Caco-2 (cell line): Measurements from ENCODE around the gene CPLX4. TPM values are rescaled to one million over a fixed set of nuclear protein-coding genes. Genes with fewer than 3 reads are reported as not detected.

ENCODE experiments used
- Bru-seq: library from RNA; stranded (reverse); fragments of 400-500 nt; gene quantifications from one replicate; lab custom pipeline; 2021; lab: Mats Ljungman, UMichigan
- BruChase-seq, 2 experiments: library from RNA; stranded (reverse); fragments of 400-500 nt; gene quantifications; one replicate each; lab custom pipeline; 2021; lab: Mats Ljungman, UMichigan
- BruUV-seq: library from RNA; stranded (reverse); fragments of 400-500 nt; replicated peaks from 2 replicates; lab custom pipeline; 2021; lab: Mats Ljungman, UMichigan
- CTCF ChIA-PET: fragments of 300-600 bp; sonication (Branson Sonifier 250); formaldehyde crosslinking; loops from one replicate; lab custom pipeline; 2022; ENCODE audit warnings: antibody characterized with exemption; lab: Charles Lee
- POLR2A ChIA-PET: fragments of 300-600 bp; sonication (Branson Sonifier 250); formaldehyde crosslinking; loops from one replicate; lab custom pipeline; 2022; ENCODE audit warnings: antibody characterized with exemption; lab: Charles Lee
- DNase-seq, 2 experiments: peaks; one replicate each; pipeline versions ENCODE4 v3.0.0 to v3.0.0-alpha.2; 2020 to 2022
- H3K27me3 ChIP-seq: replicated peaks from 2 replicates; pipeline ENCODE4 v1.6.0; 2011; ENCODE audit warnings: low read length; ENCODE audit not compliant: control insufficient read depth, insufficient read depth
- H3K36me3 ChIP-seq: 2 replicates; pipeline ENCODE4 v1.5.1; 2011; ENCODE audit warnings: low read length; ENCODE audit not compliant: control insufficient read depth, insufficient read depth
- H3K4me1 ChIP-seq: fragments of 250-450 bp; sonication (Bioruptor Pico); 2 replicates; pipeline ENCODE4 v1.5.1; 2020; ENCODE audit warnings: mild to moderate bottlenecking
- H3K4me3 ChIP-seq: 2 replicates; pipeline ENCODE4 v1.5.1; 2011; ENCODE audit warnings: low read depth, mild to moderate bottlenecking, control low read depth, low read length
- H3K9me3 ChIP-seq: fragments of 250-450 bp; sonication (Bioruptor Pico); 2 replicates; pipeline ENCODE4 v1.5.1; 2020; ENCODE audit warnings: mild to moderate bottlenecking, moderate library complexity
- H3K27ac Mint-ChIP-seq: one replicate; pipeline ENCODE4 v1.8.0; 2022; ENCODE audit warnings: mixed read lengths; ENCODE audit not compliant: unreplicated experiment
- H3K27me3 Mint-ChIP-seq: one replicate; pipeline ENCODE4 v1.8.0; 2022; ENCODE audit warnings: mixed read lengths; ENCODE audit not compliant: insufficient read depth, unreplicated experiment
- H3K36me3 Mint-ChIP-seq: one replicate; pipeline ENCODE4 v1.8.0; 2022; ENCODE audit warnings: mild to moderate bottlenecking, mixed read lengths; ENCODE audit not compliant: insufficient read depth, unreplicated experiment
- H3K4me1 Mint-ChIP-seq: one replicate; pipeline ENCODE4 v1.8.0; 2022; ENCODE audit warnings: low read depth, mixed read lengths; ENCODE audit not compliant: unreplicated experiment
- H3K4me3 Mint-ChIP-seq: one replicate; pipeline ENCODE4 v1.8.0; 2022; ENCODE audit warnings: mild to moderate bottlenecking, moderate library complexity, mixed read lengths; ENCODE audit not compliant: unreplicated experiment
- H3K9me3 Mint-ChIP-seq: one replicate; pipeline ENCODE4 v1.8.0; 2022; ENCODE audit warnings: mixed read lengths; ENCODE audit not compliant: unreplicated experiment
- CTCF ChIP-seq, 2 experiments: fragments of 200-600 bp in 1 of 2; IDR thresholded peaks; 1 replicate in 1 of 2; 2 replicates in 1 of 2; pipeline versions ENCODE4 v1.5.1 to v1.8.0; 2011 to 2022; ENCODE audit warnings: antibody characterized with exemption in 1 of 2, control low read depth in 1 of 2, inconsistent platforms in 1 of 2, low read depth in 1 of 2, low read length in 1 of 2, mild to moderate bottlenecking in 1 of 2, moderate library complexity in 1 of 2; ENCODE audit not compliant: insufficient read depth in 1 of 2, severe bottlenecking in 1 of 2, unreplicated experiment in 1 of 2
- intact Hi-C: fragments of 100-400 bp; cut with micrococcal nuclease; formaldehyde crosslinking; loops from one replicate; pipeline ENCODE4 v1.10.0; 2022; ENCODE audit not compliant: unreplicated experiment
- long read RNA-seq: library from polyadenylated mRNA; stranded (forward); transcript quantifications from one replicate; pipeline ENCODE4 v2.0.0, GENCODE V29; 2022
- total RNA-seq: library from RNA; stranded (reverse); gene quantifications from 2 replicates; pipeline ENCODE4 v1.2.3, GENCODE V29; 2022

The CPLX4 gene
- total RNA-seq (not detected in 2 replicates), Bru-seq, nascent RNA (percentile 2 among the genes with signal in this experiment), BruChase-seq, experiment 1, labeled RNA remaining after a 2-hour chase (percentile 4 among the genes with signal in this experiment), BruChase-seq, experiment 2, labeled RNA remaining after a 6-hour chase (percentile 10 among the genes with signal in this experiment)
- long read RNA-seq, result 0 reads

GRCh38 chr18:59318460-59319050, at the start of gene CPLX4:
Gene CPLX4, minus strand, starts transcription at chr18:59318649. Its CDS starts 187 bp downstream, at chr18:59318462.
- Histone ChIP-seq H3K4me3 (no peak within 1 kb of the TSS), H3K9me3 (no peaks in the 10 kb centered on the region), H3K4me1 (no peaks in the 10 kb centered on the region), H3K36me3 (no peaks in the 10 kb centered on the region), H3K27me3 (no peaks in the 10 kb centered on the region)
- H3K9me3 Mint-ChIP-seq, result no peaks in the 10 kb centered on the region
- ChIA-PET POLR2A (no interaction called here), CTCF (interaction anchor here (0.6 kb wide), 1 partner anchor 75 kb away, joined by 6 read pairs; no protein-coding TSS in a partner anchor)
- no peak for TF ChIP-seq CTCF (IDR thresholded peaks at IDR 0.05; ENCODE audit: insufficient read depth in 1 of 2, low read depth in 1 of 2, low read length in 1 of 2, severe bottlenecking in 1 of 2, unreplicated experiment in 1 of 2)
- no TSS peak for BruUV-seq
- intact Hi-C loops, result no loop called here
- no peaks in the 10 kb centered on the region for H3K4me1 Mint-ChIP-seq
- no peaks in the 10 kb centered on the region for H3K36me3 Mint-ChIP-seq
- no peaks in the 10 kb centered on the region for H3K27me3 Mint-ChIP-seq
- H3K27ac Mint-ChIP-seq, result no peak within 1 kb of the TSS
- H3K4me3 Mint-ChIP-seq, result no peak within 1 kb of the TSS
- no peak for DNase-seq

GRCh38 chr18:59360381-59360780, 41.9 kb upstream of the CPLX4 start:
- ChIA-PET POLR2A (no interaction called here), CTCF (no interaction called here)
- Histone ChIP-seq H3K9me3 (no peaks in the 10 kb centered on the region), H3K27me3 (no peaks in the 10 kb centered on the region), H3K36me3 (no peaks in the 10 kb centered on the region), H3K4me1 (no peaks in the 10 kb centered on the region), H3K4me3 (no peak overlapping the region)
- no TSS peak for BruUV-seq
- intact Hi-C loops, result no loop called here
- no peak for TF ChIP-seq CTCF (IDR thresholded peaks at IDR 0.05; ENCODE audit: insufficient read depth in 1 of 2, low read depth in 1 of 2, low read length in 1 of 2, severe bottlenecking in 1 of 2, unreplicated experiment in 1 of 2)
- no peak for DNase-seq
- Mint-ChIP-seq H3K36me3 (no peaks in the 10 kb centered on the region), H3K27ac (no peak overlapping the region), H3K4me1 (no peaks in the 10 kb centered on the region), H3K9me3 (no peaks in the 10 kb centered on the region), H3K27me3 (no peaks in the 10 kb centered on the region), H3K4me3 (no peak overlapping the region)

GRCh38 chr18:59359576-59359952, 41.1 kb upstream of the CPLX4 start:
- ChIA-PET POLR2A (no interaction called here), CTCF (no interaction called here)
- TF ChIP-seq CTCF (IDR thresholded peaks at IDR 0.05; ENCODE audit: insufficient read depth in 1 of 2, low read depth in 1 of 2, low read length in 1 of 2, severe bottlenecking in 1 of 2, unreplicated experiment in 1 of 2), result no peak
- Histone ChIP-seq H3K27me3 (no peaks in the 10 kb centered on the region), H3K4me1 (no peaks in the 10 kb centered on the region), H3K4me3 (peak overlapping the region; percentile 34), H3K9me3 (no peaks in the 10 kb centered on the region), H3K36me3 (no peaks in the 10 kb centered on the region)
- H3K4me3 Mint-ChIP-seq, result peak overlapping the region; percentile 98
- no peaks in the 10 kb centered on the region for H3K36me3 Mint-ChIP-seq
- BruUV-seq, result no TSS peak
- H3K9me3 Mint-ChIP-seq, result no peaks in the 10 kb centered on the region
- intact Hi-C loops, result no loop called here
- H3K4me1 Mint-ChIP-seq, result no peaks in the 10 kb centered on the region
- H3K27me3 Mint-ChIP-seq, result no peaks in the 10 kb centered on the region
- H3K27ac Mint-ChIP-seq, result no peak overlapping the region
- no peak for DNase-seq
